Hepatocyte (in vitro differentiated cells): ENCODE data around the gene OBSCN.

Experiments used
- CTCF ChIP-seq: fragments of 200-600 bp; sonication (generic); IDR thresholded peaks from 2 replicates; pipeline ENCODE4 v1.5.1; 2016; ENCODE audit warnings: antibody characterized with exemption, mild to moderate bottlenecking; ENCODE audit not compliant: poor library complexity
- EZH2 ChIP-seq: fragments of 200-600 bp; sonication (generic); IDR thresholded peaks from 2 replicates; pipeline ENCODE4 v1.6.1; 2016; ENCODE audit warnings: antibody characterized with exemption, mild to moderate bottlenecking, borderline replicate concordance

- TF ChIP-seq CTCF: no peak
- no peak for TF ChIP-seq EZH2
Measured at GRCh38 chr1:228385232-228385631, 177.4 kb downstream of the OBSCN start.
